Activated naive CD4-positive, alpha-beta T cell treated with anti-CD3 and anti-CD28 coated beads, Interleukin-2, amount 50 U/mL, for 72 hours (primary cell): Measurements from ENCODE around the gene PABPN1. TPM values are rescaled to one million over a fixed set of nuclear protein-coding genes. Genes with fewer than 3 reads are reported as not detected.

ENCODE experiments used
- ATAC-seq, 2 donors: fragments of 150-1000 bp; cut with Tn5 transposase; 2 replicates each; pipeline ENCODE4 v1.10.0; 2021; ENCODE audit warnings: mild to moderate bottlenecking in 2 of 2, moderate library complexity in 2 of 2
- DNase-seq, 2 donors: peaks; one replicate each; pipeline ENCODE4 v3.0.0; 2021 to 2022; ENCODE audit warnings: low spot score in 2 of 2
- H3K27ac Mint-ChIP-seq, 2 donors: one replicate each; pipeline ENCODE4 v1.8.0; 2022; ENCODE audit warnings: mild to moderate bottlenecking in 2 of 2, mixed read lengths in 2 of 2
- H3K36me3 Mint-ChIP-seq, 2 donors: one replicate each; pipeline ENCODE4 v1.8.0; 2022; ENCODE audit warnings: mixed read lengths in 2 of 2
- H3K9me3 Mint-ChIP-seq, 2 donors: one replicate each; pipeline ENCODE4 v1.8.0; 2022; ENCODE audit warnings: mixed read lengths in 2 of 2
- total RNA-seq, 2 donors: library from RNA; stranded (reverse); gene quantifications; one replicate each; pipeline ENCODE4 v1.2.3, GENCODE V29; 2022

Gene PABPN1
- total RNA-seq, 2 donors from 2014 or later: 232 to 242 TPM

- peaks cover 10 to 11% of the 10 kb centered on the region in 2 donors for H3K36me3 Mint-ChIP-seq
- peak overlapping the region in 1 of 2 donors; percentile 77 for H3K27ac Mint-ChIP-seq
- no peak for ATAC-seq
- H3K9me3 Mint-ChIP-seq: no peaks in the 10 kb centered on the region
- peak in 1 of 2 donors; percentile 46 for DNase-seq
These were observed 26.4 kb downstream of the PABPN1 start for GRCh38 chr14:23347406-23348296.

- no peaks in the 10 kb centered on the region for H3K9me3 Mint-ChIP-seq
- no peak overlapping the region for H3K27ac Mint-ChIP-seq
- H3K36me3 Mint-ChIP-seq: peaks cover 10 to 11% of the 10 kb centered on the region in 2 donors
- ATAC-seq: no peak
- DNase-seq: no peak
These were observed 27.0 kb downstream of the PABPN1 start for GRCh38 chr14:23348297-23348655.

GRCh38 chr14:23349156-23349845 lies 28.0 kb downstream of the PABPN1 start:
- no peak for ATAC-seq
- H3K9me3 Mint-ChIP-seq: no peaks in the 10 kb centered on the region
- peak in 1 of 2 donors; percentile 35 for DNase-seq

GRCh38 chr14:23351681-23352505 lies 30.6 kb downstream of the PABPN1 start:
- DNase-seq (no peak), ATAC-seq (peak; percentile 50 to 51)
- Mint-ChIP-seq H3K9me3 (no peaks in the 10 kb centered on the region), H3K36me3 (peaks cover 10 to 11% of the 10 kb centered on the region in 2 donors), H3K27ac (no peak overlapping the region)

More at GRCh38 chr14:23349156-23349845, 28.0 kb downstream of the PABPN1 start:
- H3K27ac Mint-ChIP-seq: peak overlapping the region in 1 of 2 donors; percentile 48
- peaks cover 10 to 11% of the 10 kb centered on the region in 2 donors for H3K36me3 Mint-ChIP-seq

- H3K9me3 Mint-ChIP-seq: no peaks in the 10 kb centered on the region
- peak within 1 kb of the TSS in 1 of 2 donors; percentile 84 for H3K27ac Mint-ChIP-seq
- H3K36me3 Mint-ChIP-seq: peaks cover 10 to 11% of the 10 kb centered on the region in 2 donors
- ATAC-seq (peak; percentile 88 to 94), DNase-seq (peak in 1 of 2 donors; percentile 55)
These were observed 31.5 kb downstream of the PABPN1 start, which contains the start of gene SLC22A17 for GRCh38 chr14:23352506-23353432. TSS of gene SLC22A17 (minus strand) at chr14:23352887.

- H3K9me3 Mint-ChIP-seq: no peaks in the 10 kb centered on the region
- DNase-seq (no peak), ATAC-seq (no peak)
- H3K36me3 Mint-ChIP-seq: peaks cover 10 to 11% of the 10 kb centered on the region in 2 donors
- H3K27ac Mint-ChIP-seq: no peak overlapping the region
These were observed 32.1 kb downstream of the PABPN1 start for GRCh38 chr14:23353433-23353780.

- H3K9me3 Mint-ChIP-seq: no peaks in the 10 kb centered on the region
- H3K36me3 Mint-ChIP-seq: peaks cover 10 to 11% of the 10 kb centered on the region in 2 donors
- DNase-seq (no peak), ATAC-seq (no peak)
- no peak overlapping the region for H3K27ac Mint-ChIP-seq
These were observed 33.7 kb downstream of the PABPN1 start for GRCh38 chr14:23354990-23355389.

- no peaks in the 10 kb centered on the region for H3K9me3 Mint-ChIP-seq
- ATAC-seq (no peak), DNase-seq (no peak)
- peaks cover 5% of the 10 kb centered on the region in 2 donors for H3K36me3 Mint-ChIP-seq
- no peak overlapping the region for H3K27ac Mint-ChIP-seq
These were observed 34.7 kb downstream of the PABPN1 start for GRCh38 chr14:23355871-23356435.

GRCh38 chr14:23356662-23357061 lies 35.4 kb downstream of the PABPN1 start:
- ATAC-seq (no peak), DNase-seq (no peak)
- H3K9me3 Mint-ChIP-seq: no peaks in the 10 kb centered on the region
- no peak overlapping the region for H3K27ac Mint-ChIP-seq
- no peaks in the 10 kb centered on the region for H3K36me3 Mint-ChIP-seq

GRCh38 chr14:23357261-23357660 lies 36.0 kb downstream of the PABPN1 start:
- H3K27ac Mint-ChIP-seq: no peak overlapping the region
- no peak for ATAC-seq

GRCh38 chr14:23358042-23358441 lies 36.8 kb downstream of the PABPN1 start:
- H3K9me3 Mint-ChIP-seq: no peaks in the 10 kb centered on the region
- ATAC-seq (no peak), DNase-seq (no peak)
- H3K36me3 Mint-ChIP-seq: no peaks in the 10 kb centered on the region
- H3K27ac Mint-ChIP-seq: no peak overlapping the region

More at GRCh38 chr14:23357261-23357660, 36.0 kb downstream of the PABPN1 start:
- Mint-ChIP-seq H3K36me3 (no peaks in the 10 kb centered on the region), H3K9me3 (no peaks in the 10 kb centered on the region)
- peak in 1 of 2 donors; percentile 50 for DNase-seq

- DNase-seq: no peak
- no peaks in the 10 kb centered on the region for H3K9me3 Mint-ChIP-seq
- no peaks in the 10 kb centered on the region for H3K36me3 Mint-ChIP-seq
- no peak for ATAC-seq
- no peak overlapping the region for H3K27ac Mint-ChIP-seq
These were observed 37.4 kb downstream of the PABPN1 start for GRCh38 chr14:23358553-23359166.

GRCh38 chr14:23359167-23359626 lies 37.9 kb downstream of the PABPN1 start:
- Mint-ChIP-seq H3K9me3 (no peaks in the 10 kb centered on the region), H3K36me3 (no peaks in the 10 kb centered on the region), H3K27ac (no peak overlapping the region)
- ATAC-seq (no peak), DNase-seq (no peak)

- ATAC-seq: no peak
These were observed 38.6 kb downstream of the PABPN1 start for GRCh38 chr14:23359722-23360447.

More at GRCh38 chr14:23359722-23360447, 38.6 kb downstream of the PABPN1 start:
- no peak overlapping the region for H3K27ac Mint-ChIP-seq
- H3K9me3 Mint-ChIP-seq: no peaks in the 10 kb centered on the region
- H3K36me3 Mint-ChIP-seq: no peaks in the 10 kb centered on the region
- peak in 1 of 2 donors; percentile 20 for DNase-seq
